ENCODE data around the gene IMPA2. TPM values are rescaled to one million over a fixed set of nuclear protein-coding genes. Genes with fewer than 3 reads are reported as not detected.
"Not testable (repeated sequence)": the region's sequence is repeated elsewhere in the genome, so short reads cannot be mapped to it uniquely, and the experiment has no call there.

The IMPA2 gene
- total RNA-seq, 1 experiment from 2014 or later = 35.8 TPM

DNA sequence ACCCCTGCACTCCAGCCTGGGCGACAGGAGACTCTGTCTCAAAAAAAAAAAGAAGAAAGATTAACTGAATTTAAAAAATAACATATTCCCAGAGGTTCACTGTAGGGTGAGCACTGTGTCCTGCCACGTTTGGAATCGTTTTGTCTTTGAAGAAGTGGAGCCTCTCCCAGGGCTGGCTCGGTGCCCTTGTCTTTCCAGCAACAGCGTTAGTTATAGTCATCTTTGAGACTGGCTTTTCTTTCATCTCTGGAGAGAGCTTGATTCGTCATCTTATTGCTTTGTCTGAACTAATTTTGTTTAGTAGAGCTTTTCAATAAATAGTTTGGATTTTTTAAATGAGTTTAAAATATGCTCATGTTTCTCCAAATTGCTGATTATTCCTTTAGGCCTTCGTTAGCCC is 50.5 kb downstream of the IMPA2 start:
- DNase-seq = no peak
- no peaks in the 10 kb centered on the region for H3K9me3 ChIP-seq (replicated peaks)

DNA sequence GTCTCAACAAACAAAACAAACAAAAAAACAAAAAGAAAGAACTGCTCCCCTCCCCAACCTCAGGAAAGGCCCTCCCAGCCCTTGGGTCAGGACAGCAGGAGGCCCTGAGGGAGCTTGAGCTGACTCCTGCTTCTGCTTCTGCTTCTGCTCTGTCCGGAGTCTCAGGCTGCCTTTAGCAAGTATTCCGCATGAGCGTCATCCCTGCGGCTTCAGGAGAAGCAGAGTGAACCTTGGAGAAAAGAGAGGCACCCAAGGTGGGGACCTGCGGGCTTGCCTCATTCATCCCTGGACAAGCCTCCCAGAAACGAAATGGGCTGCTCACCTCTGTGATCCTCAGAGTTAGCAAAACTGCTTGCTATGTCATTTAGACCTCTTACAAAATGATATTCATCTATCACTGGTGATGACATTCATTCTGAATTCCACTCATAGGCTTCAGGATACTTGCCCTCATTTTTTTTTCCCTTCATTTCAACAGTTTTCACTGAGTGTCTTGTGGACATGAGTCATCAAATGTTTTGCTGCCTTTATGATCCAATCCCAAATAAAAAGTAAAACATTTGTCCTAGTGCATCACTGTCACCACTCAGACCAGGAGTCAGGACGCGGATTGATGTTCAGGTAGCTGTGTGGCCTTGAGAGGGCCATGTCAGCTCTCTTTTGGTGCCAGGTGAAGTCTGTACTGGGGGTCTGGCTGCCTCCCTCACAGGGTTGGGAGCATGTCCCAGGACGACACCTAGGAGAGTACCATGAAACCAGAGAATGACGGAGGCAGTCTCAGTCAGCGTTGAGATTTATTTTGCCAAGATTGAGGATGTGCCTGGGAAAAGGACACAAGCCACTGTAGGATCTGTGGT is 51.7 kb downstream of the IMPA2 start:
- Histone ChIP-seq H3K4me1 (no peaks in the 10 kb centered on the region), H3K36me3 (no peaks in the 10 kb centered on the region), H3K4me3 (no peak overlapping the region), H3K9me3 (replicated peaks) (no peaks in the 10 kb centered on the region), H3K27me3 (no peaks in the 10 kb centered on the region), H3K27ac (no peak overlapping the region)
- no peak for DNase-seq

More for the DNA sequence above, 50.5 kb downstream of the IMPA2 start:
- Histone ChIP-seq H3K27ac (no peak overlapping the region), H3K4me3 (no peak overlapping the region), H3K27me3 (no peaks in the 10 kb centered on the region), H3K36me3 (no peaks in the 10 kb centered on the region), H3K4me1 (no peaks in the 10 kb centered on the region)

DNA sequence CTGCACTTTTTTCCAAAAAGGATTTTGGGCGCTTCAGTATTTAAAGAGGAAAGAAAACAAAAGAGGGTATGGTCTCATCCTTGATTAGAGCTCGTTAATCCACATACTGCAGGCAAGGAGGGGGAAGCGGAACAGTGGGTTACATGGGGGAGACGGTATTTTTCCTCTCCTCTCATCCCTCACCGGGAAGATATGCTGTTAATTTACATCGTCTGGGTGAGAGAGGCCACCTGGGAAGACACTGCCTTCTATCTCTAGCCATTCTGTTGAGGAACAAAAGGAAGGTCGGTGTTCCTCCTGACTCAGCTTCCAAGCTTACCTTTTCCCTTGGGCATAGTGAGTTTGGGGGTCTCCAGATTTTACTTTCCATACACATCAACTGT is 52.3 kb downstream of the IMPA2 start:
- no peak overlapping the region for H3K27ac ChIP-seq
- H3K27me3 ChIP-seq = no peaks in the 10 kb centered on the region
- H3K4me3 ChIP-seq = no peak overlapping the region
- DNase-seq = no peak
- no peaks in the 10 kb centered on the region for H3K9me3 ChIP-seq (replicated peaks)
- no peaks in the 10 kb centered on the region for H3K4me1 ChIP-seq
- no peaks in the 10 kb centered on the region for H3K36me3 ChIP-seq

DNA sequence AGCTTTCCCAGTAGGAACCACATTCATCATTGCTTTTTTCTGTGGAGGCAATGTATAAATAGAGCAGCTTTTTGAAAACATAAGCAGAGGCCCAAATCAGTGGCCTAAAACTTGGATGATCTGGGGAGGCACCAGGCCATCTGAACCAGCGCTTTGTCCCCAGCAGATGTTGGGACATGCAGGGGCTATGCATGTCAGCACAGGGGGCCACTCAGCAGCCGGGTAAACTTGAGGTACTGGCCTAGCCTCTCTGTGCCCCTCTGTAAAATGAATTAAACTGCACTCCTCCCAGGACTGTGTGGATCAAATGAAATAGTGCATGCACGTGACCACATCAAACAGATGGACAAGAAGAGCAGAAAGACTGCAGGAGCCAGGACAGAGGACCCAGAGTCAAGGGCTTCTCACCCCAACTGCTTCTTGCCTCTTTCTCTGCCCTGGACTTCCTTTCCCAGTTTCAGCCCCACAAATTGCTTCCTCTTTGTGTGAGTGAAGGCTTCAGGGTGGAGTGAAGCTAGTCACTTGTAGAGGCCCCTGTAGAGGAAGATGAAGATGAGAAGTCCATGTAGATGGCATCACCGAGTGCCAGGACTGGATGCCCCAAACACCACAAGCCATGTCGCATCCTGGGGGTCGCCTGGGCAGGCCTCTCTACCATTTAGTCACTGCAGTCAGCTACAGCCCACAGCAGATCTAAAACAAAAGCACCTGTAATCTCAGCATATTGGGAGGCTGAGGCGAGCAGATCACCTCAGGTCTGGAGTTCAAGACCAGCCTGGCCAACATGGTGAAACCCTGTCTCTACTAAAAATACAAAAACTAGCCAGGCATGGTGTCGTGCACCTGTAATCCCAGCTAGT is 53.2 kb downstream of the IMPA2 start:
- Histone ChIP-seq H3K9me3 (replicated peaks) (no peaks in the 10 kb centered on the region), H3K27ac (no peak overlapping the region), H3K4me3 (no peak overlapping the region), H3K4me1 (no peaks in the 10 kb centered on the region), H3K27me3 (no peaks in the 10 kb centered on the region), H3K36me3 (no peaks in the 10 kb centered on the region)
- DNase-seq = no peak

DNA sequence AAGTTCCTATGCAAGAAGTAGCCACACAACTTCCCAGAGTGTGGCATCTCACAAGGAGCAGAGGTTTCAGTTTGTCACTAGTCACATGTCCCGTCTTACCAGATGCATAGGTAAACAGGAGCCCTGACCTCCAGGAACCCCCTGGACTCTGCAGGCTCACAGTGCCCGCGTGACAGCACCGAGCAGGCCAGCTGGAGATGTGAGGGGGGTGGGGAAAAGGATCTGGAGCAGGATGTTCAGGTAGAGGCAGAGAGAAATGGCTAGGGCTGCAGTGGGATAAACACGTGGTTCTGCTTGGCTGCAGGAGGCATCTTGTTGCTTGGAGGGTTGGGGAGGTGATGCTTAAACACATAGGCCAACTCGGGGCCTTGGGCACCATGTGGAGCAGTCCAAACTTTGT is 54.2 kb downstream of the IMPA2 start:
- Histone ChIP-seq H3K4me3 (no peak overlapping the region), H3K27me3 (no peaks in the 10 kb centered on the region)
- DNase-seq = no peak

GRCh38 chr18:12036201-12036751 is 55.0 kb downstream of the IMPA2 start:
- H3K4me1 ChIP-seq = no peaks in the 10 kb centered on the region
- H3K27me3 ChIP-seq = no peaks in the 10 kb centered on the region
- no peak for DNase-seq
- no peak overlapping the region for H3K27ac ChIP-seq
- no peaks in the 10 kb centered on the region for H3K36me3 ChIP-seq
- H3K9me3 ChIP-seq (replicated peaks) = no peaks in the 10 kb centered on the region
- H3K4me3 ChIP-seq = no peak overlapping the region

More for the DNA sequence above, 54.2 kb downstream of the IMPA2 start:
- H3K9me3 ChIP-seq (replicated peaks) = no peaks in the 10 kb centered on the region
- H3K27ac ChIP-seq = no peak overlapping the region
- no peaks in the 10 kb centered on the region for H3K36me3 ChIP-seq
- no peaks in the 10 kb centered on the region for H3K4me1 ChIP-seq

GRCh38 chr18:12038082-12038638 is 56.9 kb downstream of the IMPA2 start:
- no peak overlapping the region for H3K27ac ChIP-seq
- no peaks in the 10 kb centered on the region for H3K4me1 ChIP-seq
- DNase-seq = no peak
- H3K9me3 ChIP-seq (replicated peaks) = no peaks in the 10 kb centered on the region
- H3K36me3 ChIP-seq = no peaks in the 10 kb centered on the region
- no peaks in the 10 kb centered on the region for H3K27me3 ChIP-seq
- peak overlapping the region; percentile 64 for H3K4me3 ChIP-seq

- peak; percentile 67 to 74 for DNase-seq
- Histone ChIP-seq H3K4me1 (no peaks in the 10 kb centered on the region), H3K27ac (no peak overlapping the region), H3K4me3 (peak overlapping the region; percentile 64), H3K9me3 (replicated peaks) (no peaks in the 10 kb centered on the region), H3K27me3 (no peaks in the 10 kb centered on the region), H3K36me3 (no peaks in the 10 kb centered on the region)
Observed at GRCh38 chr18:12038639-12039539, 57.6 kb downstream of the IMPA2 start.

DNA sequence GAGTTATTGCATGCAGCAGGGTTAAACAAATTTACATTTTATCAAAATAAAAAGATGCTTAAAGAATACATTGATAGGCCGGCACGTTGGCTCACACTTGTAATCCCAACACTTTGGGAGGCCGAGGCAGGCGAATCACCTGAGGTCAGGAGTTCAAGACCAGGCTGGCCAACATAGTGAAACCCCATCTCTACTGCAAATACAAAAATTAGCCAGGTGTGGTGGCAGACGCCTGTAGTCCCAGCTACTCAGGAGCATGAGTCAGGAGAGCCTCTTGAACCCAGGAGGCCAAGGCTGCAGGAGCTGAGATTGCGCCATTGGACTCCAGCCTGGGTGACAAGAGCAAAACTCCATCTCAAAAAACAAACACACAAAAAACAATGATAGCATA is 58.2 kb downstream of the IMPA2 start:
- not testable (repeated sequence) for H3K27me3 ChIP-seq; H3K4me3 ChIP-seq; H3K27ac ChIP-seq; H3K36me3 ChIP-seq; DNase-seq; H3K4me1 ChIP-seq; H3K9me3 ChIP-seq (replicated peaks)

DNA sequence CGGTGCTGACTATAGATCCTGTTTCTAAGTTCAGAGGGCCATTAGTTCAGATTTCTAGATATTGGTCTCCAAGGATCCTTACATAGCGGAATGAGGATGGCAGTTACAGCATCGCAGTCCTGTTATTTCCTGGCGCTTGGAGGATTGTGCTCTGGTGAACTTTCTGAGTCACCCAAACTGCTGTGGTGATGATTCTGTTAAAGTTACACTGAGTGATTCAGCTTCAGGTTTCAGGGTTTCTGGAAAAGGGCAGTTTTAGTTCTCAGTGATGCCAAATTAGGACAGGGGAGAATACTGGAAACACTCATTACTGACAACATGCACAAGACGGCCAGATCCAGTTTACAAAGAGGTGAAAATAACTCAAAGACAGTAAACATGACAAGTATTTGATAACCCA is 60.3 kb downstream of the IMPA2 start:
- no peaks in the 10 kb centered on the region for H3K27me3 ChIP-seq
- no peaks in the 10 kb centered on the region for H3K9me3 ChIP-seq (replicated peaks)
- no peak overlapping the region for H3K27ac ChIP-seq
- H3K36me3 ChIP-seq = no peaks in the 10 kb centered on the region
- no peaks in the 10 kb centered on the region for H3K4me1 ChIP-seq
- DNase-seq = no peak
- no peak overlapping the region for H3K4me3 ChIP-seq

DNA sequence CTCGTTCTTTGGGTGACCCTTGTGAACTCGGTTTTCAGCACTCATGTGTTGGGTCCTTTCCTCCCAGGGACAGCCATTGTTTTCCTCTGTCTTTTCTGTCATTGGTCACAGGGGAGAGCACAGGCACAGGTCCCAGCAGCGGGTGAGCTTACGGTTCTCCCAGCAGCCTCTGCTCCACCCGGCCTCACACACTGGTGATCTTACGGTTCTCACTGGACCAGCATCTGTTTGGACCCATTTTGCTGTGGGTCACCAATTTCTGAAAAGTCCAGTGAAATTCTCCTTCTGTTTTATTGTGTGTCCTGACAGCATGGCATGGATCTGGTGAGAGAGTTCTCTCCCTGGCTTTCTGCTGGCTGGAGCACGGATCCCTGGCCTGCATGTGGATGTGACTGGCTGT is 62.5 kb downstream of the IMPA2 start:
- H3K27ac ChIP-seq = no peak overlapping the region
- H3K4me1 ChIP-seq = no peaks in the 10 kb centered on the region
- H3K4me3 ChIP-seq = no peak overlapping the region
- no peaks in the 10 kb centered on the region for H3K27me3 ChIP-seq
- no peaks in the 10 kb centered on the region for H3K9me3 ChIP-seq (replicated peaks)
- no peak for DNase-seq
- no peaks in the 10 kb centered on the region for H3K36me3 ChIP-seq

DNA sequence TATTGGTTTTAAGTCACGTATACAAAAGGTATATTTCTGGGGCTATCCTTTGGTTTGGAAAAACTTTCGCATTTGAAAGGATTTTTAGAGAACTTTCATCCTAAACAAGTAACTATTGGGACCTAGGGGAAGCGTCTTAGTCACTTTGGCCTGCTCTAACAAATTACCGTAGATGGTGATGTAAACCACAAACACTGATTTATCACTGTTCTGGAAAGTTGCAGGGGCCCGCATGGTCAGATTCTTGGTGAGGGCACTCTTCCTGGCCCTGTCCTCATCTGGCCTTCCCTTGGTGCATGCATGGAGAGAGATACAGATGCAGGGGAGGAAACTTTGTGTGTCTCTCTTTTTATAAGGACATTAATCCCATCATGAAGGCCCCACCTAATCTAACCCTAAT is 63.3 kb downstream of the IMPA2 start:
- Histone ChIP-seq H3K4me3 (no peak overlapping the region), H3K4me1 (no peaks in the 10 kb centered on the region), H3K9me3 (replicated peaks) (no peaks in the 10 kb centered on the region), H3K27me3 (no peaks in the 10 kb centered on the region), H3K27ac (no peak overlapping the region), H3K36me3 (no peaks in the 10 kb centered on the region)
- no peak for DNase-seq

DNA sequence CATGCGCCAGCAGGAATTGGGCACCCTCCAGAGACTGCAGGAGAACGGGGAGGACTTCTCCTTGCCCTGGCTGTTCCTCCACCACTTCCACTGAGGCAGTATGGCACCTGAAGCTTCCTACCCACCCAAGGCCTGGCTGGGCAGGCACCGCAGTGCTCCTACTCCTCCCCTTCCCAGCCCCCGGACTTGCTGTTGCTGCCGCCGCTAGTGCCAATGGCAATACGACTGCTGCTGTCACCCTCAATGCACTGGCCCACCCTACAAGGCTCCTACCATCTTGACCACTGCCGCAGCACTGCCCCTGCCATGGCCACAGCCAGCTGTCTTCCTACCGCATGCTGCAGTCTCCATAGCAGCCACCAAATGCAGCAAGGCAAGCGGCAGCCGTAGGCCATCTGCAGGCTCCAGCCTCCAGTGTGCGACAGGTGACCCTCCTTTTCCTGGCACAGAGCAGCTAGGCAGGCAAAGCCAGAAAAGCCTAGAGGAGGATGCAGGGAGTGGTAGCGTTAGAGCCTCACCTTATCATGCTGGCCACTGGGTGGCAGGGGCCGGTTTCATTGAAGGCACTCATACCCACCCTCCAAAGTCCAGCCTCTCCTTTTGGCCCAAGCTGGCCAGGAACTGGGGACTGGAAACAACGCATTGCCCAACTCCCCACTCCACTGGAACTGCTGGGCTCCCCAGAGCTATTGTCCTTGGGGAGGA is 64.9 kb downstream of the IMPA2 start:
- Histone ChIP-seq H3K27ac (no peak overlapping the region), H3K27me3 (no peaks in the 10 kb centered on the region), H3K9me3 (replicated peaks) (no peaks in the 10 kb centered on the region), H3K36me3 (no peaks in the 10 kb centered on the region), H3K4me3 (no peak overlapping the region), H3K4me1 (no peaks in the 10 kb centered on the region)
- DNase-seq = no peak

Measured in SJCRH30 (cell line).